Astrocyte of the spinal cord (primary cell): ENCODE data around the gene LRR1.

Source experiments
- DNase-seq: peaks from one replicate; pipeline ENCODE4 v3.0.0; 2011; ENCODE audit warnings: low read depth, low spot score
- H3K4me3 ChIP-seq: 2 replicates; pipeline ENCODE4 v1.5.1; 2011; ENCODE audit warnings: low read depth, mild to moderate bottlenecking, low read length, moderate library complexity
- in situ Hi-C: cut with HindIII; loops from 2 replicates; pipeline ENCODE4 v1.10.0; 2017; ENCODE audit warnings: low sequenced_read_pairs
- TF ChIP-seq, protein P1 (sequence below): IDR thresholded peaks from 2 replicates; pipeline ENCODE4 v1.5.1; 2012; ENCODE audit warnings: low read depth, mild to moderate bottlenecking, low read length, inconsistent platforms

Gene LRR1

DNA sequence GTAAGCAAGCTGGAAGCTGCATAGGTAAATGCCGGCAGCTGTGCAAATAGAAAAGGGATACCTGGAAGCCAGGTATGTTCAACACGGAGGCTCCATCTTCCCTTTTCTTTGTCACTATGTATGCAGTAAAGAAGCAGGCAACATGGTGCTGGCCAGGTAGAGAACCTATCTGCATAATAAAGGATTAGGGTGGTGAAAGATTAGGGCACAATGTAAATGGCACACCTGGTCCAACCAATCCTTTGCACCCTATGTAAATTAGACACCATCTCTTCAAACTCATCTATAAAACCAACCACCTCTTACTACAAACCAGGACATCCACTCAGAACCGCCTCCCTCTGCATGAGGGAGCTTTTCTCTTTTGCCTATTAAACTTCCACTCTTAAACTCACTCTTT, 44.8 kb upstream of the LRR1 start:
- no peak for DNase-seq
- H3K4me3 ChIP-seq = no peak overlapping the region
- TF ChIP-seq, protein P1, sequence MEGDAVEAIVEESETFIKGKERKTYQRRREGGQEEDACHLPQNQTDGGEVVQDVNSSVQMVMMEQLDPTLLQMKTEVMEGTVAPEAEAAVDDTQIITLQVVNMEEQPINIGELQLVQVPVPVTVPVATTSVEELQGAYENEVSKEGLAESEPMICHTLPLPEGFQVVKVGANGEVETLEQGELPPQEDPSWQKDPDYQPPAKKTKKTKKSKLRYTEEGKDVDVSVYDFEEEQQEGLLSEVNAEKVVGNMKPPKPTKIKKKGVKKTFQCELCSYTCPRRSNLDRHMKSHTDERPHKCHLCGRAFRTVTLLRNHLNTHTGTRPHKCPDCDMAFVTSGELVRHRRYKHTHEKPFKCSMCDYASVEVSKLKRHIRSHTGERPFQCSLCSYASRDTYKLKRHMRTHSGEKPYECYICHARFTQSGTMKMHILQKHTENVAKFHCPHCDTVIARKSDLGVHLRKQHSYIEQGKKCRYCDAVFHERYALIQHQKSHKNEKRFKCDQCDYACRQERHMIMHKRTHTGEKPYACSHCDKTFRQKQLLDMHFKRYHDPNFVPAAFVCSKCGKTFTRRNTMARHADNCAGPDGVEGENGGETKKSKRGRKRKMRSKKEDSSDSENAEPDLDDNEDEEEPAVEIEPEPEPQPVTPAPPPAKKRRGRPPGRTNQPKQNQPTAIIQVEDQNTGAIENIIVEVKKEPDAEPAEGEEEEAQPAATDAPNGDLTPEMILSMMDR = no peak
- in situ Hi-C loops = no loop called here

- DNase-seq = no peak
- TF ChIP-seq, protein P1 = no peak
- no peak overlapping the region for H3K4me3 ChIP-seq
- in situ Hi-C loops = no loop called here
Observed at GRCh38 chr14:49559979-49560768, 38.6 kb upstream of the LRR1 start.

DNA sequence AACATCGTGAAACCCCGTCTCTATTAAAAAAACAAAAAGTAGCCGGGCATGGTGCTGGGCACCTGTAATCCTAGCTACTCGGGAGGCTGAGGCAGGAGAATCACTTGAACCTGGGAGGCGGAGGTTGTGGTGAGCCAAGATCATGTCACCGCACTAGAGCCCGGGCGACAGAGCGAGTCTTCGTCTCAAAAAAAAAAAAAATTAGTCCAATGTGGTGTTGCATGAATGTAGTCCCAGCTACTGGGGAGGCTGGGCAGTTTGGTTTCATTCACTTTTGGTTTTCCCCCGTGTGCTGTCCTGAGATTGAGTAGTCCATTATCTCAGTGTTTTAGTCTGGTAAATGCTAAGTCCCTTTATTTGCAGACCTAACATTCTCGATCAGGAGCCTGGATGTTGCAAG, 32.0 kb upstream of the LRR1 start:
- in situ Hi-C loops = no loop called here
- TF ChIP-seq, protein P1 = no peak
- no peak overlapping the region for H3K4me3 ChIP-seq
- DNase-seq = no peak

- no peak for DNase-seq
- in situ Hi-C loops = no loop called here
- no peak overlapping the region for H3K4me3 ChIP-seq
- TF ChIP-seq, protein P1 = no peak
Observed at GRCh38 chr14:49569281-49569680, 29.5 kb upstream of the LRR1 start.

DNA sequence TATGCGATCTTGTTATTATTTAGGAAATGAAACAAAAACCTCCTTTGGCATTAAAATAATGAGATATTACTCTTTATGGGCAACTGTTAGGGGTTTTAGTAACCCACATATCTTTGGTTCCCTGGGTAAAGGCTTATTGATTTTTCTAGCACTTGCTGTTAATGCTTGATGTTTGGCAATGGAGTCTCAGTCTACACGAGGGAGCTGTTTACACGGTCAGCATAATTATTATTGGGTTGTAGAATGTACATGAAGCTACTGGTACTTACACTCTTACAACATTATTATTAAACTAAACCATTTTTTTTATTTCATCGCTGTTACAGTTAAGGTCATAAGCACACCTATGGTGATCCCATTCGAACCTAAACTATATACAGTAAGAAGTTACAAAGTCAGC, 24.7 kb upstream of the LRR1 start:
- H3K4me3 ChIP-seq = no peak overlapping the region
- no peak for DNase-seq
- TF ChIP-seq, protein P1 = no peak
- in situ Hi-C loops = no loop called here

DNA sequence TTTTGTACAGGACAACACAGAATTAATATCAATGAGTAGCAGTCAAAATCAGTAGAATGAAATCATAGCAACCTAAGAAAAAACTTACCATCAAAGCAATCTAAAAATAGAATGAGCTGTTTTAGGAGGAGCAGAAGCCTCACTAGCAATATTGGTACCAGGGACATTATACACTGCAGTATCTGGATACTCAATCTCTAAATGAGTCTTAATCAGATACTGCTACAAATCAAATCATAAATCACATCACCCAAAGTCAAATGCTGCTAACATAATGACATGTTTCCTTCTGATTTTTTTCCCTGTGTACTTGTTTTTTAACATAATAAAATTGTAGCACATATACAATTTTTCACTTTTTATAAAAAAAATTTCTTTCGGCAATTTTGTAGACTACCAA, 20.6 kb upstream of the LRR1 start:
- H3K4me3 ChIP-seq = no peak overlapping the region
- no peak for DNase-seq
- in situ Hi-C loops = no loop called here
- TF ChIP-seq, protein P1 = no peak

GRCh38 chr14:49579841-49580240, 18.9 kb upstream of the LRR1 start:
- in situ Hi-C loops = no loop called here
- no peak overlapping the region for H3K4me3 ChIP-seq
- TF ChIP-seq, protein P1 = no peak
- DNase-seq = no peak
